ENCODE results near the gene NLRP8. TPM values are rescaled to one million over a fixed set of nuclear protein-coding genes. Genes with fewer than 3 reads are reported as not detected.
"Not testable (repeated sequence)": the region's sequence is repeated elsewhere in the genome, so short reads cannot be mapped to it uniquely, and the experiment has no call there.

Gene NLRP8
- not detected for polyA plus RNA-seq (ENCODE audit: insufficient read length in 3 of 3)
- long read RNA-seq, donor 1, result 0 reads
- long read RNA-seq, donor 2, result 0 reads
- long read RNA-seq, donor 3, result 0 reads
- long read RNA-seq, donor 4, result 0 reads
- long read RNA-seq, donor 5, result 0 reads
- long read RNA-seq, donor 6, result 0 reads
- long read RNA-seq, donor 7, result 0 reads
- long read RNA-seq, donor 8, result 0 reads
- long read RNA-seq, donor 9, result 0 reads
- long read RNA-seq, donor 10, result 0 reads
- long read RNA-seq, donor 11, result 0 reads
- long read RNA-seq, donor 12, result 0 reads
- long read RNA-seq, donor 13, result 0 reads
- long read RNA-seq, donor 14, result 0 reads
- long read RNA-seq, donor 15, result 0 reads
- long read RNA-seq, donor 16, result 0 reads

GRCh38 chr19:55947532-55947931, at the start of gene NLRP8:
Gene NLRP8 (plus strand): TSS chr19:55947832.
- no peak for DNase-seq

GRCh38 chr19:55898911-55899310, 48.7 kb upstream of the NLRP8 start:
- no peak for DNase-seq

GRCh38 chr19:55901369-55902079, 46.1 kb upstream of the NLRP8 start:
- DNase-seq, result no peak

- DNase-seq, result no peak
Observed at GRCh38 chr19:55902080-55902751, 45.4 kb upstream of the NLRP8 start.

- no peak for DNase-seq
Observed at GRCh38 chr19:55907286-55907685, 40.3 kb upstream of the NLRP8 start.

- DNase-seq, result no peak
Observed at GRCh38 chr19:55907746-55908145, 39.9 kb upstream of the NLRP8 start.

- no peak for DNase-seq
Observed at GRCh38 chr19:55909801-55910200, 37.8 kb upstream of the NLRP8 start.

- no peak for DNase-seq
Observed at GRCh38 chr19:55912916-55913315, 34.7 kb upstream of the NLRP8 start.

- no peak for DNase-seq
Observed at GRCh38 chr19:55913643-55914268, 33.9 kb upstream of the NLRP8 start.

GRCh38 chr19:55923556-55923955, 24.1 kb upstream of the NLRP8 start:
- no peak for DNase-seq

- no peak for DNase-seq
Observed at GRCh38 chr19:55927991-55928390, 19.6 kb upstream of the NLRP8 start.

- not testable (repeated sequence) for DNase-seq
Observed at GRCh38 chr19:55929258-55929657, 18.4 kb upstream of the NLRP8 start.

GRCh38 chr19:55930996-55931515, 16.6 kb upstream of the NLRP8 start:
- no peak for DNase-seq

- no peak for DNase-seq
Observed at GRCh38 chr19:55931936-55932386, 15.7 kb upstream of the NLRP8 start, which contains the start of gene NLRP13. Gene NLRP13 (minus strand): TSS chr19:55932336. CDS start chr19:55932311, 25 bp downstream.

- no peak for DNase-seq
Observed at GRCh38 chr19:55935206-55935605, 12.4 kb upstream of the NLRP8 start.

- no peak for DNase-seq
Observed at GRCh38 chr19:55939206-55939605, 8.4 kb upstream of the NLRP8 start.

GRCh38 chr19:55940306-55940705, 7.3 kb upstream of the NLRP8 start:
- no peak for DNase-seq

- not testable (repeated sequence) for DNase-seq
Observed at GRCh38 chr19:55950566-55950965, 2.9 kb downstream of the NLRP8 start.

- DNase-seq, result no peak
Observed at GRCh38 chr19:55956431-55956830, 8.8 kb downstream of the NLRP8 start.

GRCh38 chr19:55958356-55958755, 10.7 kb downstream of the NLRP8 start:
- DNase-seq, result no peak

- DNase-seq, result no peak
Observed at GRCh38 chr19:55959996-55960675, 12.5 kb downstream of the NLRP8 start.
